ENCODE results near the gene IGFBP7.

IGFBP7 gene

DNA sequence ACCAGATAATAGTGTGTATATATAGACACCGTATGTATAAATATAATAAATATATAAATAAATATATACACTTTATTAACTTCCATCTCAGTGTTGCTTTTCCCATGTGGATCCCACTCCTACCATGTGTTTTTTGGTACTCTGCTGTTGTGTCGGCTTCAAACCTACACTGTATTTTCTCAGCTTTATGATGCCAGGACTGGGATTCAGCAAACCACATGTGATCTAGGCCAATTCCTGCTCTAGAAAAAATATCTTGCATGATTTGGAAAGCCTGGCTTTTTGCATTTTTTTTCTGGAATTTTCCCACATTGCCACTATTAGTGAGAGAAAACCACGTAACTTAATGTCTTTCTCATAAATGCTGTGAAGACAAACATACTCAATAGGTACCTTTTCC is 75.7 kb downstream of the IGFBP7 start:
- no peak overlapping the region for H3K27ac ChIP-seq
- TF ChIP-seq, protein P1, sequence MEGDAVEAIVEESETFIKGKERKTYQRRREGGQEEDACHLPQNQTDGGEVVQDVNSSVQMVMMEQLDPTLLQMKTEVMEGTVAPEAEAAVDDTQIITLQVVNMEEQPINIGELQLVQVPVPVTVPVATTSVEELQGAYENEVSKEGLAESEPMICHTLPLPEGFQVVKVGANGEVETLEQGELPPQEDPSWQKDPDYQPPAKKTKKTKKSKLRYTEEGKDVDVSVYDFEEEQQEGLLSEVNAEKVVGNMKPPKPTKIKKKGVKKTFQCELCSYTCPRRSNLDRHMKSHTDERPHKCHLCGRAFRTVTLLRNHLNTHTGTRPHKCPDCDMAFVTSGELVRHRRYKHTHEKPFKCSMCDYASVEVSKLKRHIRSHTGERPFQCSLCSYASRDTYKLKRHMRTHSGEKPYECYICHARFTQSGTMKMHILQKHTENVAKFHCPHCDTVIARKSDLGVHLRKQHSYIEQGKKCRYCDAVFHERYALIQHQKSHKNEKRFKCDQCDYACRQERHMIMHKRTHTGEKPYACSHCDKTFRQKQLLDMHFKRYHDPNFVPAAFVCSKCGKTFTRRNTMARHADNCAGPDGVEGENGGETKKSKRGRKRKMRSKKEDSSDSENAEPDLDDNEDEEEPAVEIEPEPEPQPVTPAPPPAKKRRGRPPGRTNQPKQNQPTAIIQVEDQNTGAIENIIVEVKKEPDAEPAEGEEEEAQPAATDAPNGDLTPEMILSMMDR (conservative IDR thresholded peaks at IDR 0.05), result no peak

DNA sequence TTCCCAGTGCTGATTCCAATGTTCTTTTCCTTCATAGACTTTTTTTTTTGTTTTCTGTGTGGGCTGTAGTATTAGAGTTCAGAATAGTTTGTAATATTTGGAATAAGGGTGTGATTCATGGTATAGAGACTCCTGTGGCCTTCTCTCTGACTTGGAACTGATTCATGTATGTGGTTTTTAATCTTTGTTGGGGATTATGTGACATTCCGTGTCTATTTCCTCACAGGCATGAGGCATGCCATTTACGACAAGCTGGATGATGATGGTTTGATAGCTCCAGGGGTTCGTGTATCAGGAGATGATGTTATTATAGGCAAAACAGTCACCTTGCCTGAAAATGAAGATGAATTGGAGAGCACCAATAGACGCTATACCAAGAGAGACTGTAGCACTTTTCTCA is 87.1 kb downstream of the IGFBP7 start:
- H3K27ac ChIP-seq, result no peak overlapping the region
- TF ChIP-seq, protein P1 (conservative IDR thresholded peaks at IDR 0.05), result no peak

DNA sequence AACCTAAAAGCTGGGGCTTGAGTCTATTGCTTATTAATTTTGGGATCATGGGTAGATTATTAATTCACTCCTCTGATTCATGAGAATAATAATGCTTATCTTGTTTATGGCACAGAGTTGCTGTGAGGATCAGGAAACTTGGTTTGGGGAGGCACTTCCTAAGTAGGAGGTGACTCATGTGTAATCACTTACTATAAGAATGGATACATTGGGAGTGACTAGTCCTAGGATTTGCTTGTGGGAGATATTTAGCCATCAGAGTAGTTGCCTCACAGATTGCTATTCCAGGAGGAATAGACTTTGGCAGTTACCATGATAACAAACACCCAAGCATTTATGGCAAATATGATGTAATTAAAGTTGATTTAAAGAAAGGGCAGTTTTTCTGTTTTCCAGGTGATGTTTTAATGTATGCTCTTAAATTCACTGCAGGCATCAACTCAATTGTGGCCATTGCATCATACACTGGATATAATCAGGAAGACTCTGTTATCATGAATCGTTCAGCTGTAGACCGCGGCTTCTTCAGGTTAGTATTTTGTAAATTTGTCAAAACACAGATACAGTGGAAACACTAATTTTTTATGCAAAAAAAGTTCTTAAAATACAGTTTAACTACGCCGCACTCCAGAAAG is 89.6 kb downstream of the IGFBP7 start:
- no peak overlapping the region for H3K27ac ChIP-seq
- TF ChIP-seq, protein P1 (conservative IDR thresholded peaks at IDR 0.05), result no peak

- TF ChIP-seq, protein P1 (conservative IDR thresholded peaks at IDR 0.05), result no peak
- no peak overlapping the region for H3K27ac ChIP-seq
These were observed 91.2 kb downstream of the IGFBP7 start for GRCh38 chr4:57018980-57019379.

- no peak overlapping the region for H3K27ac ChIP-seq
- TF ChIP-seq, protein P1 (conservative IDR thresholded peaks at IDR 0.05), result no peak
These were observed 96.6 kb downstream of the IGFBP7 start for GRCh38 chr4:57013543-57014120.

GRCh38 chr4:56999751-57000150 is 110.4 kb downstream of the IGFBP7 start:
- TF ChIP-seq, protein P1 (conservative IDR thresholded peaks at IDR 0.05), result no peak
- no peak overlapping the region for H3K27ac ChIP-seq

DNA sequence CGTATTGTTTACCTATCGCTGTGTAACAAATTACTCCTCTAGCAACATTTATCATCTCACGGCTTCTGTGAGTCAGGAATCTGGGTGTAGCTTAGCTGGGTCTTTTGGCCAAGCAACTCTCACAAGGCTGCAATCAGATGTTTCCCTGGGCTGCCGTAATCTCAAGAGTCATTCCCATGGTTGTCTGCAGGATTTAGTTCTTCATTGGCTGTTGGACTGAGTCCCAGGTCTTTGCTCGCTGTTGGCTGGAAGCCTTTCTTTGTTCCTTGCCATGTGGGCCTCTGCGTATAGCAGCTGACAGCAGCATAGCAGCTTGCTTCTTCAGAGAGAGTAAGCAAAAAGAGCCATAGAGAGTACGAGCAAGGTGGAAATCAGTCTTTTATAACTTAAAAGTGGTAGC is 114.7 kb downstream of the IGFBP7 start:
- H3K27ac ChIP-seq, result peak overlapping the region; percentile 78
- TF ChIP-seq, protein P1 (conservative IDR thresholded peaks at IDR 0.05), result no peak
